GM13976 (cell line): ENCODE results near the gene CXorf58.

Experiments used
- DNase-seq: peaks from one replicate; pipeline ENCODE4 v3.0.0; 2012; ENCODE audit warnings: low spot score
- in situ Hi-C: fragments of 300-500 bp; cut with MboI; formaldehyde crosslinking; loops from one replicate; pipeline ENCODE4 v1.12.0; 2022; ENCODE audit warnings: low sequenced_read_pairs, mixed read lengths, inconsistent platforms; ENCODE audit not compliant: unreplicated experiment
- TF ChIP-seq, protein P1 (sequence below): IDR thresholded peaks from 2 replicates; pipeline ENCODE4 v1.5.1; 2012; ENCODE audit warnings: borderline replicate concordance, mild to moderate bottlenecking; ENCODE audit not compliant: insufficient read depth; ENCODE audit errors: extremely low read depth, missing control alignments, control extremely low read depth

Gene CXorf58

DNA sequence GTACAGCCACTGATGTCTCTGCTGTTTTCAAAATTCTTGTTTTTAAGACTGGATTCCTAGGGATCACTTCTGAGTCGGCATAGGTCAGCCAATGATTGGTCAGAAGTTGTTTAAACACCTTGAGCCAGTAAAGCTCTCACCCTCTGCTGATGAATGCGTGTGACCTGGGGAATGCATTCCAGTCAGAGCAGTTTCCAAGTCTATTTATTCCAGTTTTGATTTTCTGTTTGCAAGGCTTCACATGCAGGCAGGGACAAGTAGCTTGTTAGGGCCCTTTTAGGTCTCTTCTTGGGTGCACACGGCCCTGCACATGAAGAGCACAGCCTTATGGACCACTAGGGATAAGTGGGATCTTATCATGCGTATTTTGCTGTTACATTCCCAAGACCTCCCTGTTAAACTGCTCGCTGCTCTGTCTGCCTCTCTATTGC, 72.2 kb downstream of the CXorf58 start:
- DNase-seq: no peak
- in situ Hi-C loops: no loop called here
- TF ChIP-seq, protein P1, sequence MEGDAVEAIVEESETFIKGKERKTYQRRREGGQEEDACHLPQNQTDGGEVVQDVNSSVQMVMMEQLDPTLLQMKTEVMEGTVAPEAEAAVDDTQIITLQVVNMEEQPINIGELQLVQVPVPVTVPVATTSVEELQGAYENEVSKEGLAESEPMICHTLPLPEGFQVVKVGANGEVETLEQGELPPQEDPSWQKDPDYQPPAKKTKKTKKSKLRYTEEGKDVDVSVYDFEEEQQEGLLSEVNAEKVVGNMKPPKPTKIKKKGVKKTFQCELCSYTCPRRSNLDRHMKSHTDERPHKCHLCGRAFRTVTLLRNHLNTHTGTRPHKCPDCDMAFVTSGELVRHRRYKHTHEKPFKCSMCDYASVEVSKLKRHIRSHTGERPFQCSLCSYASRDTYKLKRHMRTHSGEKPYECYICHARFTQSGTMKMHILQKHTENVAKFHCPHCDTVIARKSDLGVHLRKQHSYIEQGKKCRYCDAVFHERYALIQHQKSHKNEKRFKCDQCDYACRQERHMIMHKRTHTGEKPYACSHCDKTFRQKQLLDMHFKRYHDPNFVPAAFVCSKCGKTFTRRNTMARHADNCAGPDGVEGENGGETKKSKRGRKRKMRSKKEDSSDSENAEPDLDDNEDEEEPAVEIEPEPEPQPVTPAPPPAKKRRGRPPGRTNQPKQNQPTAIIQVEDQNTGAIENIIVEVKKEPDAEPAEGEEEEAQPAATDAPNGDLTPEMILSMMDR: no peak

- TF ChIP-seq, protein P1: no peak
- in situ Hi-C loops: no loop called here
- no peak for DNase-seq
Observed at GRCh38 chrX:23981222-23981621, 73.4 kb downstream of the CXorf58 start.

GRCh38 chrX:23981711-23982110, 73.9 kb downstream of the CXorf58 start:
- in situ Hi-C loops: no loop called here
- no peak for DNase-seq
- TF ChIP-seq, protein P1: no peak

- in situ Hi-C loops: no loop called here
- DNase-seq: no peak
- TF ChIP-seq, protein P1: no peak
Observed at GRCh38 chrX:23982891-23983290, 75.1 kb downstream of the CXorf58 start.
